H1 (cell line): ENCODE results near the gene AGFG1.

Experiments
- EP300 ChIP-seq, 2 experiments: IDR thresholded peaks; 1 replicate in 1 of 2; 2 replicates in 1 of 2; pipeline ENCODE4 v1.6.1; 2011 to 2012; ENCODE audit warnings: low read depth in 2 of 2, low read length in 2 of 2, mild to moderate bottlenecking in 2 of 2, borderline replicate concordance in 1 of 2, inconsistent platforms in 1 of 2, moderate library complexity in 1 of 2
- SP2 ChIP-seq: IDR thresholded peaks from 2 replicates; pipeline ENCODE4 v1.6.1; 2012; ENCODE audit warnings: mild to moderate bottlenecking, low read length, inconsistent platforms
- TCF12 ChIP-seq: IDR thresholded peaks from 2 replicates; pipeline ENCODE4 v1.6.1; 2011; ENCODE audit warnings: low read depth, mild to moderate bottlenecking, low read length
- TF ChIP-seq, protein P1 (sequence below), 3 experiments: IDR thresholded peaks; 1 replicate in 2 of 3; 2 replicates in 1 of 3; pipeline versions ENCODE4 v1.5.1 to v1.6.1; 2011; ENCODE audit warnings: low read length in 3 of 3, mild to moderate bottlenecking in 3 of 3, inconsistent platforms in 2 of 3, low read depth in 1 of 3, moderate library complexity in 1 of 3; ENCODE audit not compliant: insufficient read depth in 1 of 3; ENCODE audit errors: control extremely low read depth in 1 of 3

DNA sequence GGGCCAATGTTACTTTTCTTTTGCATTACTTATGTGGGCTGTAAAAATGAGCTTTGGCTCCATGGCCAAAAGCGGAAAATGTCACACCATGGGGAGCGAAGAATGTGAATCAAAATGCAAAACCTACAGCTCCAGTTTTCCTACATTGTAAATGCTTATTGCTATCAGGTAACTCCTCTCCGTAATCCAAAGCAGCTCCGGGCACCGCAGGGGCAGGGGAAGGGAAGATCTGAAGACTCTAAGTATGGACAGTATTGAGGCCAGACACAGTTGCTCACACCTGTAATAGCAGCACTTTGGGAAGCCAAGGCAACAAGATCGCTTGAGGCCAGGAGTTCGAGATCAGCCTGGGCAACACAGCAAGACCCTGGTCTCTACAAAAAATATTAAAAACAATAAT, 7.1 kb upstream of the AGFG1 start:
- TF ChIP-seq TCF12 (no peak), EP300 (IDR thresholded peaks at IDR 0.05; ENCODE audit: borderline replicate concordance in 1 of 2, low read depth in 2 of 2, low read length in 2 of 2) (no peak), SP2 (no peak)
- TF ChIP-seq, protein P1, sequence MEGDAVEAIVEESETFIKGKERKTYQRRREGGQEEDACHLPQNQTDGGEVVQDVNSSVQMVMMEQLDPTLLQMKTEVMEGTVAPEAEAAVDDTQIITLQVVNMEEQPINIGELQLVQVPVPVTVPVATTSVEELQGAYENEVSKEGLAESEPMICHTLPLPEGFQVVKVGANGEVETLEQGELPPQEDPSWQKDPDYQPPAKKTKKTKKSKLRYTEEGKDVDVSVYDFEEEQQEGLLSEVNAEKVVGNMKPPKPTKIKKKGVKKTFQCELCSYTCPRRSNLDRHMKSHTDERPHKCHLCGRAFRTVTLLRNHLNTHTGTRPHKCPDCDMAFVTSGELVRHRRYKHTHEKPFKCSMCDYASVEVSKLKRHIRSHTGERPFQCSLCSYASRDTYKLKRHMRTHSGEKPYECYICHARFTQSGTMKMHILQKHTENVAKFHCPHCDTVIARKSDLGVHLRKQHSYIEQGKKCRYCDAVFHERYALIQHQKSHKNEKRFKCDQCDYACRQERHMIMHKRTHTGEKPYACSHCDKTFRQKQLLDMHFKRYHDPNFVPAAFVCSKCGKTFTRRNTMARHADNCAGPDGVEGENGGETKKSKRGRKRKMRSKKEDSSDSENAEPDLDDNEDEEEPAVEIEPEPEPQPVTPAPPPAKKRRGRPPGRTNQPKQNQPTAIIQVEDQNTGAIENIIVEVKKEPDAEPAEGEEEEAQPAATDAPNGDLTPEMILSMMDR (IDR thresholded peaks at IDR 0.05; ENCODE audit: control extremely low read depth in 1 of 3, insufficient read depth in 1 of 3, low read depth in 1 of 3, low read length in 3 of 3), result no peak
